ENCODE results near the gene ATP2B2. TPM values are rescaled to one million over a fixed set of nuclear protein-coding genes. Genes with fewer than 3 reads are reported as not detected.

Gene ATP2B2
- total RNA-seq, 2 experiments from 2014 or later: 0.06 TPM; not detected in 1

DNA sequence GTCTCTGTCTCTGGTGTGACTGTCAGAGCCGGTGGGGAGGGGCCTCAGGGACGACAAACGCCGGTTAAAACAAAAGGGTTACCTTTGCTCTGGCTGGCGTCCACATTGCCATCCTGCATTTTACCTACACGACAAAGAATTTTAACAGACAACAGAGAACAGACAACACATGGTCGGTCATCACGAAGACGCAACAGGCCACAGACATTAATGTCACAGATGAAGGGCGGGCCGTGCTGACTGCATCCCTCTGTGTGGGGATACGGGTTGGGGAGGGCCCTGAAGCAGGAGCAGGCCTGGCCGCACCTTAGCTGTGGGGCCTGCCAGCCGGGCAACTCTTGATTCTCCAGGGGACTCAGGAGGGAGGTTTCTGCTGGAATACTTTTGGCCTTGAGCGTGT is 126.2 kb downstream of the ATP2B2 start:
- no peaks in the 10 kb centered on the region for H3K36me3 ChIP-seq (ENCODE audit: insufficient read depth, low read length)
- no peak for TF ChIP-seq EZH2phosphoT487 (IDR thresholded peaks at IDR 0.05; ENCODE audit: borderline replicate concordance, low read depth, low read length)
- TF ChIP-seq, protein P1, sequence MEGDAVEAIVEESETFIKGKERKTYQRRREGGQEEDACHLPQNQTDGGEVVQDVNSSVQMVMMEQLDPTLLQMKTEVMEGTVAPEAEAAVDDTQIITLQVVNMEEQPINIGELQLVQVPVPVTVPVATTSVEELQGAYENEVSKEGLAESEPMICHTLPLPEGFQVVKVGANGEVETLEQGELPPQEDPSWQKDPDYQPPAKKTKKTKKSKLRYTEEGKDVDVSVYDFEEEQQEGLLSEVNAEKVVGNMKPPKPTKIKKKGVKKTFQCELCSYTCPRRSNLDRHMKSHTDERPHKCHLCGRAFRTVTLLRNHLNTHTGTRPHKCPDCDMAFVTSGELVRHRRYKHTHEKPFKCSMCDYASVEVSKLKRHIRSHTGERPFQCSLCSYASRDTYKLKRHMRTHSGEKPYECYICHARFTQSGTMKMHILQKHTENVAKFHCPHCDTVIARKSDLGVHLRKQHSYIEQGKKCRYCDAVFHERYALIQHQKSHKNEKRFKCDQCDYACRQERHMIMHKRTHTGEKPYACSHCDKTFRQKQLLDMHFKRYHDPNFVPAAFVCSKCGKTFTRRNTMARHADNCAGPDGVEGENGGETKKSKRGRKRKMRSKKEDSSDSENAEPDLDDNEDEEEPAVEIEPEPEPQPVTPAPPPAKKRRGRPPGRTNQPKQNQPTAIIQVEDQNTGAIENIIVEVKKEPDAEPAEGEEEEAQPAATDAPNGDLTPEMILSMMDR (conservative IDR thresholded peaks at IDR 0.05; ENCODE audit: low read length): no peak
- ChIA-PET POLR2A (interaction anchor here (0.7 to 3.5 kb wide), 3 partner anchors 10 to 224 kb away, joined by 3 to 14 read pairs (median 4); no protein-coding TSS in a partner anchor), CTCF (ENCODE audit: unreplicated experiment) (no interaction called here)
- no peaks in the 10 kb centered on the region for H3K79me2 ChIP-seq (ENCODE audit: insufficient read depth, low read depth, low read length)
- no peaks in the 10 kb centered on the region for H4K20me1 ChIP-seq (ENCODE audit: insufficient read depth, low read length)
- no peak overlapping the region for H3K4me3 ChIP-seq (ENCODE audit: low read depth, low read length, poor library complexity, severe bottlenecking)
- no peak overlapping the region for H3K4me2 ChIP-seq (ENCODE audit: low read length)
- H3K9me2 ChIP-seq (ENCODE audit: insufficient read depth, low read length): no peaks in the 10 kb centered on the region
- DNase-seq (ENCODE audit: low spot score): no peak
- no peak overlapping the region for H2AFZ ChIP-seq (ENCODE audit: low read length)
- H3K4me1 ChIP-seq (ENCODE audit: insufficient read depth, low read length, poor library complexity, severe bottlenecking): peaks cover 86% of the 10 kb centered on the region
- no peaks in the 10 kb centered on the region for H3K9me3 ChIP-seq (ENCODE audit: low read length)
- H3K27ac ChIP-seq (ENCODE audit: low read depth, low read length, poor library complexity, severe bottlenecking): no peak overlapping the region
- intact Hi-C loops (cut with micrococcal nuclease; ENCODE audit: unreplicated experiment): no loop called here
- BruUV-seq (replicated peaks): no TSS peak

DNA sequence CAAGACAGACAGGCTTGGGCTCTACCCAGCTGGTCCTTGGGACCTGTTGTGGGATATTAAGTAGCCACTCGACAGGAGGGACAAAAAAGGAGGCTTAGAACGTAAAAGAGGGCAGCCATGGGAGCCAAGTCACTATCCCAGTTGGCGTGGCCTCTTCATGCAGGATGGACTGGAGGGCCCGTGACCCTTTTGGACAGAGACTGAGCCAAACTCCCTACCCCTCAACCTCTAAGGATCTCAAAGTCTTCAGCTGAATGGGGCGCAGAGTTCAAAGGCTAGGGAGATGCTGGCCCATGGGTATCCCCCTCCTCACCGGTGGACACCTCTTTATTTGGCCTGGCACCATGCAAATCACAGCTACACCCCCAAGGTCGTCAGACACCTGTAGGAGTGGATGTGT is 126.6 kb downstream of the ATP2B2 start:
- intact Hi-C loops (cut with micrococcal nuclease; ENCODE audit: unreplicated experiment): no loop called here

DNA sequence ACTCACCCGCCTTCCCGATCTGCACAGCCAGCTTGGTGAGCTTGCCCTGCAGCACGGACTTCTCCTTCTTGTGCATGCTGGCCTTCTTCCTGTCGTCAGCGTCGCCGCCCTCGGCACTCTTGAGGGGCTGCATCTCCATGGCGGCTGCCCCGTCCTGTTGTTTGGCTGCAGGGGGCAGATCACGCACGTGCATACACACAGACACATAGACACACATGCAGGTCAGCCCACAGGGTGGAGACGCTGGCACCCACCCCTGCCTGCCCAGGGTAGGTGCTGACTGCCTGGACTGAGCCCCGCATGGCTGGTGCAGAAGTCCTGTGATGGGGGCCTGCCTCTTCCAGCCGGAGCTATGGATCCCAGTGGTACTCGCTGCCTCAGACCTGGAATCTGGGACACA is 127.1 kb downstream of the ATP2B2 start:
- Histone ChIP-seq H3K27ac (ENCODE audit: low read depth, low read length, poor library complexity, severe bottlenecking) (no peak overlapping the region), H2AFZ (ENCODE audit: low read length) (no peak overlapping the region), H3K9me2 (ENCODE audit: insufficient read depth, low read length) (no peaks in the 10 kb centered on the region), H3K4me3 (ENCODE audit: low read depth, low read length, poor library complexity, severe bottlenecking) (no peak overlapping the region), H4K20me1 (ENCODE audit: insufficient read depth, low read length) (no peaks in the 10 kb centered on the region), H3K4me1 (ENCODE audit: insufficient read depth, low read length, poor library complexity, severe bottlenecking) (peaks cover 81% of the 10 kb centered on the region), H3K36me3 (ENCODE audit: insufficient read depth, low read length) (no peaks in the 10 kb centered on the region), H3K79me2 (ENCODE audit: insufficient read depth, low read depth, low read length) (no peaks in the 10 kb centered on the region), H3K4me2 (ENCODE audit: low read length) (no peak overlapping the region), H3K9me3 (ENCODE audit: low read length) (no peaks in the 10 kb centered on the region)
- intact Hi-C loops (cut with micrococcal nuclease; ENCODE audit: unreplicated experiment): no loop called here
- TF ChIP-seq, protein P1 (conservative IDR thresholded peaks at IDR 0.05; ENCODE audit: low read length): no peak
- no peak for TF ChIP-seq EZH2phosphoT487 (IDR thresholded peaks at IDR 0.05; ENCODE audit: borderline replicate concordance, low read depth, low read length)
- ChIA-PET POLR2A (interaction anchor here (3.5 kb wide), 1 partner anchor 11 kb away, joined by 14 read pairs; no protein-coding TSS in a partner anchor), CTCF (ENCODE audit: unreplicated experiment) (no interaction called here)
- BruUV-seq (replicated peaks): no TSS peak
- no peak for DNase-seq (ENCODE audit: low spot score)

More for the DNA sequence above, 126.6 kb downstream of the ATP2B2 start:
- H3K4me3 ChIP-seq (ENCODE audit: low read depth, low read length, poor library complexity, severe bottlenecking): no peak overlapping the region
- ChIA-PET CTCF (ENCODE audit: unreplicated experiment) (no interaction called here), POLR2A (interaction anchor here (0.7 to 3.5 kb wide), 2 partner anchors 11 to 16 kb away, joined by 4 to 14 read pairs; no protein-coding TSS in a partner anchor)
- no peaks in the 10 kb centered on the region for H3K9me3 ChIP-seq (ENCODE audit: low read length)
- H4K20me1 ChIP-seq (ENCODE audit: insufficient read depth, low read length): no peaks in the 10 kb centered on the region
- H3K36me3 ChIP-seq (ENCODE audit: insufficient read depth, low read length): no peaks in the 10 kb centered on the region
- no peak overlapping the region for H3K27ac ChIP-seq (ENCODE audit: low read depth, low read length, poor library complexity, severe bottlenecking)
- no peak for TF ChIP-seq EZH2phosphoT487 (IDR thresholded peaks at IDR 0.05; ENCODE audit: borderline replicate concordance, low read depth, low read length)
- TF ChIP-seq, protein P1 (conservative IDR thresholded peaks at IDR 0.05; ENCODE audit: low read length): no peak
- H3K4me2 ChIP-seq (ENCODE audit: low read length): no peak overlapping the region
- no peak for DNase-seq (ENCODE audit: low spot score)
- H3K4me1 ChIP-seq (ENCODE audit: insufficient read depth, low read length, poor library complexity, severe bottlenecking): peaks cover 86% of the 10 kb centered on the region
- BruUV-seq (replicated peaks): no TSS peak
- no peak overlapping the region for H2AFZ ChIP-seq (ENCODE audit: low read length)
- H3K79me2 ChIP-seq (ENCODE audit: insufficient read depth, low read depth, low read length): no peaks in the 10 kb centered on the region
- H3K9me2 ChIP-seq (ENCODE audit: insufficient read depth, low read length): no peaks in the 10 kb centered on the region
